ENCODE results near the gene ESYT1.

The ESYT1 gene

DNA sequence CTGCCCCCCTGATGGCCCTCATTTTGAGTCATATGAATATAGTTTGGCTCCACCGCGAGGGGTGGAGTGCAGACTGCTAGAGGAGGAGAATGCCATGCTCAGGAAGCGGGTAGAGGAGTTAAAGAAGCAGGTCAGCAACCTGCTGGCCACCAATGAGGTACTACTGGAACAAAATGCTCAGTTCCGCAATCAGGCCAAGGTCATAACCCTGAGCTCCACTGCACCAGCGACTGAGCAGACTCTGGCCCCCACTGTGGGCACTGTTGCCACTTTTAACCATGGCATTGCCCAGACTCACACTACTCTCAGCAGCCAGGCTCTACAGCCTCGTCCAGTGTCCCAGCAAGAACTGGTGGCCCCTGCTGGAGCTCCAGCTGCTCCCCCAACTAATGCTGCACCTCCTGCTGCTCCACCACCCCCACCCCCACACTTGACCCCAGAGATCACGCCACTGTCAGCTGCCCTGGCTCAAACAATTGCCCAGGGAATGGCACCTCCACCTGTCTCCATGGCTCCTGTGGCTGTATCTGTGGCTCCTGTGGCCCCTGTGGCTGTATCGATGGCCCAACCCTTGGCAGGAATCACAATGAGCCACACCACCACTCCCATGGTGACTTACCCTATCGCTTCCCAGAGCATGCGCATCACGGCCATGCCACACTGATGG, 6.7 kb upstream of the ESYT1 start:
- Histone ChIP-seq H3K36me3 (ENCODE audit: insufficient read depth, insufficient read length, low read length) (peaks cover 36% of the 10 kb centered on the region), H3K9ac (ENCODE audit: insufficient read length, low read depth) (no peak overlapping the region), H3K27me3 (ENCODE audit: insufficient read depth, insufficient read length) (no peaks in the 10 kb centered on the region), H3K9me3 (ENCODE audit: insufficient read depth, low read length) (no peaks in the 10 kb centered on the region), H3K4me1 (ENCODE audit: insufficient read depth, insufficient read length) (no peaks in the 10 kb centered on the region), H3K4me3 (ENCODE audit: insufficient read length, low read depth) (no peak overlapping the region)
- no peak for DNase-seq (ENCODE audit: low read depth, low spot score)
- TF ChIP-seq SUZ12 (IDR thresholded peaks at IDR 0.05; ENCODE audit: extremely low read depth, insufficient read depth, insufficient read length) (no peak), YY1 (IDR thresholded peaks at IDR 0.05; ENCODE audit: insufficient read depth, insufficient read length) (no peak), ZNF274 (IDR thresholded peaks at IDR 0.05; ENCODE audit: low read depth, low read length) (no peak)

DNA sequence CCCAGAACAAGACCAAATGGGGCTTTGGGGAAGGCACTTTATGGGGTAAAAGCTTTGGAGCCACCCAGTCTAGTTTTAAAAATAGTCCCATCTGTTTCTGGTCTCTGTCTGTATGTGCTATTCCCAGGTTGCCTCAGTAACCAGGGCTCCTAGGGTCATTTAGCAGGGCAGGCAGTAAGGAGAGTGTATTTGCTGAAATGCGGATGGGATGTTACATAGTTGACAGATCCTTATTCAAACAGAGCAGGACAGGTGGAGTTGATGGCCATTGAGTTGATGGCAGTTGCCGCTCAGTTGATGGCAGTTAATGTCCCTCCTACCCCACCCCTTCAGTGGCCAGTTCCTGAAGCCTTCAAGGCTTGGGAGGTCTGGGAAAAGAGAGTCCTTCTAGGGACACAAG, 5.4 kb upstream of the ESYT1 start:
- Histone ChIP-seq H3K9me3 (ENCODE audit: insufficient read depth, low read length) (no peaks in the 10 kb centered on the region), H3K27me3 (ENCODE audit: insufficient read depth, insufficient read length) (no peaks in the 10 kb centered on the region), H3K9ac (ENCODE audit: insufficient read length, low read depth) (no peak overlapping the region), H3K4me3 (ENCODE audit: insufficient read length, low read depth) (no peak overlapping the region), H3K36me3 (ENCODE audit: insufficient read depth, insufficient read length, low read length) (peaks cover 26% of the 10 kb centered on the region), H3K4me1 (ENCODE audit: insufficient read depth, insufficient read length) (peaks cover 2% of the 10 kb centered on the region)
- no peak for DNase-seq (ENCODE audit: low read depth, low spot score)
- TF ChIP-seq ZNF274 (IDR thresholded peaks at IDR 0.05; ENCODE audit: low read depth, low read length) (no peak), YY1 (IDR thresholded peaks at IDR 0.05; ENCODE audit: insufficient read depth, insufficient read length) (no peak), SUZ12 (IDR thresholded peaks at IDR 0.05; ENCODE audit: extremely low read depth, insufficient read depth, insufficient read length) (no peak)

DNA sequence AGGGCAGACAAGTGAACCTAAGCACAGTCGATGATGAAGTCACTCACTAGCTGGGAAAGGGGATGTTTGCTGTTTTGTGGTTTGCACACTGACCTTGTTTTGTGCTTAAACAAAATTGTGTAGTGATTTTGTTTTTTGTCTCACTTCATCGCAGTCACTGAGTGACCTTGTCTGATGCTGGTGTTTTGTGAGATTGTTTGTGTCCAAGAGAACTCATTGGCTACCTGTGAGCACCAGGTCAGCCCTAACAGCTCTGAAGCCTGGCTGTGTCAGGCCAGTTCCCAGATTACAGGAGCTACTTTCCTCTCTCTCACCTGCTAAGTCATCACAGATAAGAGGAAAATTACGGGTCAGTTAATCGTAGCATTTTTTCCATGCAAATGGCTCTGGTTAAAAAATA, 3.9 kb upstream of the ESYT1 start:
- Histone ChIP-seq H3K4me3 (ENCODE audit: insufficient read length, low read depth) (no peak overlapping the region), H3K9ac (ENCODE audit: insufficient read length, low read depth) (no peak overlapping the region), H3K9me3 (ENCODE audit: insufficient read depth, low read length) (no peaks in the 10 kb centered on the region), H3K27me3 (ENCODE audit: insufficient read depth, insufficient read length) (no peaks in the 10 kb centered on the region), H3K36me3 (ENCODE audit: insufficient read depth, insufficient read length, low read length) (peaks cover 23% of the 10 kb centered on the region), H3K4me1 (ENCODE audit: insufficient read depth, insufficient read length) (peaks cover 2% of the 10 kb centered on the region)
- DNase-seq (ENCODE audit: low read depth, low spot score): no peak
- TF ChIP-seq ZNF274 (IDR thresholded peaks at IDR 0.05; ENCODE audit: low read depth, low read length) (no peak), SUZ12 (IDR thresholded peaks at IDR 0.05; ENCODE audit: extremely low read depth, insufficient read depth, insufficient read length) (no peak), YY1 (IDR thresholded peaks at IDR 0.05; ENCODE audit: insufficient read depth, insufficient read length) (no peak)

DNA sequence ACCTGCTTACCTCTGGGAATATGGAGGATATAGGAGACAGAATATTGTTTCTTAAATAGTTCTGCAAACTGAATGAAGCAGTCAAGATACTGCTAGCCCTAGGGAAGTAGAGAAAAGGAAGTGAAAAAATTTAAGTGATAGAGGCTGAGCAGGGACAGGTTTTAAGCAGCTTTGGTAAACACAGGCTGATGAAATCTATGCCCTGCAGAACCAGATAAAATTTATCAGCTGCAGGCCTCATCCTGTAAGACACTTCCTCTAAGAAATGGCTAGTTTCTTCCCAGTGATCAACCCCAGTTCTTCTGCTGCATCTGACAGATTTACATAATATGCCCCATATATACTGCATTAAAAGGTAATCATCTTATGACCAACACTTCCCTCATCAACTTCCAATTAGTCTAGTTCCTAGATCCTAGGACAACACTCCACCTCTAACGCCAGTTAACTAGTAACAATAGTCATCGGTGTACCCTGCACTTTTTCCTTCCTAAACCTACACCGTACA, 1.3 kb upstream of the ESYT1 start:
- H3K4me3 ChIP-seq (ENCODE audit: insufficient read length, low read depth): no peak overlapping the region
- peaks cover 6% of the 10 kb centered on the region for H3K4me1 ChIP-seq (ENCODE audit: insufficient read depth, insufficient read length)

DNA sequence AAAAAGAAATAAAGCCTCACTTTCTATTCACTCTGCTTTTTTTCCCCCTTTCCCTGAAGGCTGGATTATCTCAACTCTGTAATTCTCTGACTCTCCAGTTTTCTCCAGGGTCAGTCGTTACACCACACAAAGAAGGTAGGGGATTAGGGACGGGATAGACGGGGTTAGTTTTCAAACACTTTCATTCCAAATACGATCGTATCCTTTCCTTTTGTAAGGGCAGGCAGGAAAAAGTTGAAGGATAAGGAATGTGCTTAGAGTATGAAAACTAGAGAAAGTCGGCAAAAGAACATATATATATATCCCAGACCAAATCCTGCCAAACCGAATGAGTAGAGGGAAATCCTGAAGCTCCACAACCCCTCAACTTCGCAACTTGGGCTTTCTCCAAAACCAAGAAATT, 581 bp upstream of the ESYT1 start:
- H3K36me3 ChIP-seq (ENCODE audit: insufficient read depth, insufficient read length, low read length): peaks cover 25% of the 10 kb centered on the region
- H3K9me3 ChIP-seq (ENCODE audit: insufficient read depth, low read length): peaks cover 15% of the 10 kb centered on the region
- H3K4me3 ChIP-seq (ENCODE audit: insufficient read length, low read depth): no peak overlapping the region
- H3K9ac ChIP-seq (ENCODE audit: insufficient read length, low read depth): peak overlapping the region; percentile 61
- no peak for DNase-seq (ENCODE audit: low read depth, low spot score)
- peaks cover 6% of the 10 kb centered on the region for H3K4me1 ChIP-seq (ENCODE audit: insufficient read depth, insufficient read length)
- TF ChIP-seq ZNF274 (IDR thresholded peaks at IDR 0.05; ENCODE audit: low read depth, low read length) (no peak), SUZ12 (IDR thresholded peaks at IDR 0.05; ENCODE audit: extremely low read depth, insufficient read depth, insufficient read length) (no peak), YY1 (IDR thresholded peaks at IDR 0.05; ENCODE audit: insufficient read depth, insufficient read length) (no peak)
- no peaks in the 10 kb centered on the region for H3K27me3 ChIP-seq (ENCODE audit: insufficient read depth, insufficient read length)

More for the DNA sequence above, 1.3 kb upstream of the ESYT1 start:
- H3K36me3 ChIP-seq (ENCODE audit: insufficient read depth, insufficient read length, low read length): peaks cover 23% of the 10 kb centered on the region
- no peak for DNase-seq (ENCODE audit: low read depth, low spot score)
- H3K27me3 ChIP-seq (ENCODE audit: insufficient read depth, insufficient read length): no peaks in the 10 kb centered on the region
- TF ChIP-seq YY1 (IDR thresholded peaks at IDR 0.05; ENCODE audit: insufficient read depth, insufficient read length) (no peak), ZNF274 (IDR thresholded peaks at IDR 0.05; ENCODE audit: low read depth, low read length) (no peak), SUZ12 (IDR thresholded peaks at IDR 0.05; ENCODE audit: extremely low read depth, insufficient read depth, insufficient read length) (no peak)
- peaks cover 15% of the 10 kb centered on the region for H3K9me3 ChIP-seq (ENCODE audit: insufficient read depth, low read length)
- H3K9ac ChIP-seq (ENCODE audit: insufficient read length, low read depth): peak overlapping the region; percentile 29

DNA sequence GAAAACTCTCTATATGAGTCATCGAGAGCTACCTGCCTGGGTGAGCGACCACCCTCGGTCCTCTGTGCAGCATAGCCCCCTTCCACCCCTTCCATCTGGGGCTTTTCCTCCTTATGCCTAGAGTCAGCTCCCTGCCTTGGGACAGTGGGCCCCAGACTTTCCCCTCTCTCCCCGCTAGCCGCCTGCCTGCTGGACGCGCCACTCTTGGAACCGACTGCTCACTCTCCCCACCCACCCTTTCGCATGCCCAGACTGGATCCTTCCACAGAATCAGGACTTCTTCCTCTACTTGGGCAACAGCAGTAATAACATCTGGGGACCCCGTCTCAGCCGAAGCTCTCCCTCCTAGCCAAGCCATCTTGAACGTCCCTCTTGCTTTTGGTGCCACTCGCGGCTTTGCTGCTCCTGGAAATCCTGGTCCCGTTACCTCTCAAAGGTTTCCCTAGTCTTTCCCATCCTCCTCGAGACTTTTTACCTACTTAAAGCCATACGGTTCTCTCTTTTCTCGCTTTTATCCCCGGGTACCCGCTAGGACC, 671 bp downstream of the ESYT1 start:
- Histone ChIP-seq H3K4me3 (ENCODE audit: insufficient read length, low read depth) (peak overlapping the region; percentile 95), H3K27me3 (ENCODE audit: insufficient read depth, insufficient read length) (no peaks in the 10 kb centered on the region), H3K9ac (ENCODE audit: insufficient read length, low read depth) (peak overlapping the region; percentile 98), H3K36me3 (ENCODE audit: insufficient read depth, insufficient read length, low read length) (peaks cover 36% of the 10 kb centered on the region), H3K9me3 (ENCODE audit: insufficient read depth, low read length) (peaks cover 15% of the 10 kb centered on the region), H3K4me1 (ENCODE audit: insufficient read depth, insufficient read length) (peaks cover 6% of the 10 kb centered on the region)
- DNase-seq (ENCODE audit: low read depth, low spot score): no peak
- no peak for TF ChIP-seq YY1 (IDR thresholded peaks at IDR 0.05; ENCODE audit: insufficient read depth, insufficient read length)
- no peak for TF ChIP-seq ZNF274 (IDR thresholded peaks at IDR 0.05; ENCODE audit: low read depth, low read length)
- no peak for TF ChIP-seq SUZ12 (IDR thresholded peaks at IDR 0.05; ENCODE audit: extremely low read depth, insufficient read depth, insufficient read length)

DNA sequence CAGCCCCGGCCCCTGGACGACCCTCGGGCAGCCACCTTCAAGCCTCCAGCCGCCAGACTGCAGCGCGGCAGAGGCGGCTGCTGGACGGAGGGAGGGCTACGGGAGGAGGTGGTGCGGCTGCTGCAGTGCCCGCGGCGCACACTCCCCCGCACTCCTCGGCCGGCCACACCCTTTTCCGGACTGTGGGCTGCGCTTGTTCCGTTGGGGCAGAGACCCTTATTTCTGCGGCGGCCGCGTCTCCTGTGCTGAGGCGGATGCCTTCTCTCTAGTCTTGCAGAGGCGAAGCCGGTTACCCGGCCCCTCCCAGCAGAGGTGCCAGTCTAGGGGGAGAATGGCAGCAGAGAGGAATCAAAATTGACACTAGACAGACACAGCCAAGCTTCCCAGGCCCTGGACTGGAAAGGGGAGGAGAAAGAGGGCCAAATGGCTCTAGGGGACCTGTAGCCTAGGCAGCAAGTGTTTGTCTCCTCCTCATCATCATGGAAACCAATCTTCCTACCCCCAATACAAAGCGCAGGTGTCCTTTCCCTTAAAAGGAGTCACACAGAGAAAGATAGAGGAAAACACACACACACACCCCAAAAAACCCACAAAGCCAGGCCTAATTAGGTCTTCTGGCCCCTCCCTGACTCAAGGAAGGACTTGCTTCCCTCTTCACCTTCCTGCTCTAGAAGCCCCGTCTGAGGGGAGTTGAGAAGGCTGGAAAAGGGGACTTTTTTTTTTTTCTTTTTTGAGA, 1.3 kb downstream of the ESYT1 start:
- TF ChIP-seq SUZ12 (IDR thresholded peaks at IDR 0.05; ENCODE audit: extremely low read depth, insufficient read depth, insufficient read length) (no peak), ZNF274 (IDR thresholded peaks at IDR 0.05; ENCODE audit: low read depth, low read length) (no peak), YY1 (IDR thresholded peaks at IDR 0.05; ENCODE audit: insufficient read depth, insufficient read length) (no peak)
- Histone ChIP-seq H3K27me3 (ENCODE audit: insufficient read depth, insufficient read length) (no peaks in the 10 kb centered on the region), H3K9me3 (ENCODE audit: insufficient read depth, low read length) (peaks cover 15% of the 10 kb centered on the region), H3K9ac (ENCODE audit: insufficient read length, low read depth) (peak overlapping the region; percentile 98), H3K36me3 (ENCODE audit: insufficient read depth, insufficient read length, low read length) (peaks cover 42% of the 10 kb centered on the region), H3K4me1 (ENCODE audit: insufficient read depth, insufficient read length) (peaks cover 6% of the 10 kb centered on the region), H3K4me3 (ENCODE audit: insufficient read length, low read depth) (peak overlapping the region; percentile 95)
- DNase-seq (ENCODE audit: low read depth, low spot score): no peak

All from NT2/D1 (cell line).